Nephron (organoid): ENCODE measurements around the gene SERGEF.

Experiments
- H3K27ac Mint-ChIP-seq, 3 experiments: 2 replicates each; pipeline ENCODE4 v1.8.0; 2020; ENCODE audit warnings: mixed read lengths in 3 of 3, mild to moderate bottlenecking in 2 of 3, moderate library complexity in 1 of 3
- H3K27me3 Mint-ChIP-seq: 2 replicates; pipeline ENCODE4 v1.8.0; 2021; ENCODE audit warnings: low read depth, mild to moderate bottlenecking, moderate library complexity, mixed read lengths
- H3K36me3 Mint-ChIP-seq: 2 replicates; pipeline ENCODE4 v1.8.0; 2020; ENCODE audit warnings: low read depth, mixed read lengths
- H3K4me1 Mint-ChIP-seq: 2 replicates; pipeline ENCODE4 v1.8.0; 2020; ENCODE audit warnings: mixed read lengths
- H3K4me3 Mint-ChIP-seq, 3 experiments: 2 replicates each; pipeline ENCODE4 v1.8.0; 2020; ENCODE audit warnings: mild to moderate bottlenecking in 3 of 3, mixed read lengths in 3 of 3, moderate library complexity in 2 of 3
- H3K9me3 Mint-ChIP-seq: 2 replicates; pipeline ENCODE4 v1.8.0; 2020; ENCODE audit warnings: mixed read lengths
- CTCF ChIP-seq, 3 experiments: fragments of 200-600 bp; sonication (generic); IDR thresholded peaks; one replicate each; pipeline ENCODE4 v1.5.0; 2021; ENCODE audit warnings: antibody characterized with exemption in 3 of 3; ENCODE audit not compliant: unreplicated experiment in 3 of 3

Gene SERGEF

GRCh38 chr11:18046116-18046777, 33.4 kb upstream of the SERGEF start, which contains the start of gene TPH1:
Gene TPH1 (minus strand): TSS chr11:18046269. CDS start chr11:18040762, 5,507 bp downstream.
- TF ChIP-seq CTCF (IDR thresholded peaks at IDR 0.05; ENCODE audit: unreplicated experiment in 3 of 3): no peak
- no peaks in the 10 kb centered on the region for H3K4me1 Mint-ChIP-seq
- peaks cover 72% of the 10 kb centered on the region for H3K27me3 Mint-ChIP-seq
- peaks cover 5% of the 10 kb centered on the region for H3K9me3 Mint-ChIP-seq
- no peak within 1 kb of the TSS for H3K27ac Mint-ChIP-seq
- H3K36me3 Mint-ChIP-seq: no peaks in the 10 kb centered on the region
- H3K4me3 Mint-ChIP-seq: peak within 1 kb of the TSS in 2 of 3 experiments; percentile 26

DNA sequence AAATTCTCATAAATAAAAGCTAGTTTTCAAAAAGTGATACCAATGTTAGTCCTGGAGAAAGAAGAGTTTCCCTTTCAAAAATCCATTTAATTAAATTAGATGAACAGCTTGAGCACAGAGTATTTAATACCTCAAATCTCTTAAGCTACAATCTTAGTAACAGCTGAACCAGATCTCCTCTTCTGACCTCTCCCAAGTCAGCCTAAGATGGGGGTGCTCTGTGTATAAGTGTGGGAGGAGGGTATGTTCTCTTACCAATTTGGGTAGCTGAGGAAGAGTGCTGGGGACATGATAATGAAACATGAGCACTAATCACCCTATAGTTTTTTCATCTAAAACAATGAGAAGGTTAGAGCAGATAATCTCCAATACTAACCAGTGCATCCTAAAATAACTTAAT, 23.6 kb upstream of the SERGEF start:
- H3K4me3 Mint-ChIP-seq: no peak overlapping the region
- H3K4me1 Mint-ChIP-seq: no peaks in the 10 kb centered on the region
- no peaks in the 10 kb centered on the region for H3K36me3 Mint-ChIP-seq
- no peaks in the 10 kb centered on the region for H3K9me3 Mint-ChIP-seq
- H3K27me3 Mint-ChIP-seq: peaks cover 4% of the 10 kb centered on the region
- no peak for TF ChIP-seq CTCF (IDR thresholded peaks at IDR 0.05; ENCODE audit: unreplicated experiment in 3 of 3)
- H3K27ac Mint-ChIP-seq: no peak overlapping the region

DNA sequence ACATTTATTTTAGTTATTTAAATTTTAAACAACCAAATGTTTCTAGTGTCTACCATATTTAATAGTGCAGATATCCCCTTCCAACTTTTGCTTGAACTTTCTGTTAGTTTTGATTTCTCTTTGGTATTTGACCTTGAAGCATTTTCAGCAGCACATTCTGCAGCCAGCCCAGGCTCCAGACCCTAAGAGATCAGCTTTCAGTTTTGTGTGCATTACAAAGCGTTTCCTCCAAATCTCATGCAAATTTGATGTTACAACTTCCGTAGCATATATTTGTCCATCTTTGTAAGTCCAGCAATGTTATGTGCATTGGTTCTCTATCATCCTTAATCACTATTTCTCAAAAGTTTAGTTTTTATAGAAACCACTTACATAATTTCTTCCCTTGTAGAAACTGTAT, 14.6 kb upstream of the SERGEF start:
- TF ChIP-seq CTCF (IDR thresholded peaks at IDR 0.05; ENCODE audit: unreplicated experiment in 3 of 3): no peak
- H3K4me1 Mint-ChIP-seq: no peaks in the 10 kb centered on the region
- no peak overlapping the region for H3K27ac Mint-ChIP-seq
- H3K4me3 Mint-ChIP-seq: no peak overlapping the region
- no peaks in the 10 kb centered on the region for H3K27me3 Mint-ChIP-seq
- H3K9me3 Mint-ChIP-seq: no peaks in the 10 kb centered on the region
- H3K36me3 Mint-ChIP-seq: no peaks in the 10 kb centered on the region

DNA sequence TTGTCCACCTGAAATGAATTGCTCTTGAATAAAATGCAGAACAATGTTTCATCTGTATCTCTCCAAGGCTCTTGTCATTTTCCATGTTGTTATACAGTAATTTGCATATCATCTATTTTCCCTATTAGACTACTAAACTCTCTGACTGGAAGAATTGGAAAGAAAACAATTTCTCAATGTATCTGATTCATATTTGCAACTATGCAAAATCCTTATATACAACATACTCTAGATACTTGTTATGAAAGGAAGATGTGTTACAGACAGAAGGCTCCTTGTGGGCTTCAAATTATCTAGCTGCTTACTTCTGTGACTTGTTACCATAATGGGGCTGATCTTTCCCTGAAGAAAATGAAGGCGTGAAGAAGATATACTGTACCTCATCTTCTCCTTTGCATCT, 9.6 kb upstream of the SERGEF start:
- Mint-ChIP-seq H3K9me3 (no peaks in the 10 kb centered on the region), H3K4me1 (no peaks in the 10 kb centered on the region), H3K27ac (no peak overlapping the region), H3K36me3 (no peaks in the 10 kb centered on the region), H3K4me3 (no peak overlapping the region), H3K27me3 (peaks cover 3% of the 10 kb centered on the region)
- TF ChIP-seq CTCF (IDR thresholded peaks at IDR 0.05; ENCODE audit: unreplicated experiment in 3 of 3): no peak

DNA sequence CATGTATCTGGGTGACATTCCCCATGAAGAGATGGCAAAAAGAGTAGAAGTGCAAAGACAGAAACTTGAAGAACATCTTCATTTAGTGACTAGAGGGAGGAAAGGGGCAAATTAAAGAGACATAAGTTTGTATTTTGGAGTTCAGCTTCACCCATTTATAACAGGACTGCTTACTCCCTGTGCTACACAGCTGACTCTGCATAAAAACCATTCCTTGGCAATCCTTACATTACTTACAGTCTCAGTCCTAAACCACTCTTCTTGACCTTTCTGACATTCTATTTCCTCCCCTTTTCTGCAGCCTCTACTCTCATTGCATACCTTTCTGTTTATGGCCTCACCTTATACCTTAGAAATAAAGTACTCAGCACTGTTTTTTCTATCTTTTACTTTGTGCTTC, 6.8 kb upstream of the SERGEF start:
- no peaks in the 10 kb centered on the region for H3K36me3 Mint-ChIP-seq
- H3K9me3 Mint-ChIP-seq: no peaks in the 10 kb centered on the region

More for the DNA sequence above, 6.8 kb upstream of the SERGEF start:
- no peak for TF ChIP-seq CTCF (IDR thresholded peaks at IDR 0.05; ENCODE audit: unreplicated experiment in 3 of 3)
- Mint-ChIP-seq H3K27me3 (peaks cover 12% of the 10 kb centered on the region), H3K4me1 (no peaks in the 10 kb centered on the region), H3K4me3 (no peak overlapping the region), H3K27ac (no peak overlapping the region)
